ENCODE data around the gene CYP26C1.

DNA sequence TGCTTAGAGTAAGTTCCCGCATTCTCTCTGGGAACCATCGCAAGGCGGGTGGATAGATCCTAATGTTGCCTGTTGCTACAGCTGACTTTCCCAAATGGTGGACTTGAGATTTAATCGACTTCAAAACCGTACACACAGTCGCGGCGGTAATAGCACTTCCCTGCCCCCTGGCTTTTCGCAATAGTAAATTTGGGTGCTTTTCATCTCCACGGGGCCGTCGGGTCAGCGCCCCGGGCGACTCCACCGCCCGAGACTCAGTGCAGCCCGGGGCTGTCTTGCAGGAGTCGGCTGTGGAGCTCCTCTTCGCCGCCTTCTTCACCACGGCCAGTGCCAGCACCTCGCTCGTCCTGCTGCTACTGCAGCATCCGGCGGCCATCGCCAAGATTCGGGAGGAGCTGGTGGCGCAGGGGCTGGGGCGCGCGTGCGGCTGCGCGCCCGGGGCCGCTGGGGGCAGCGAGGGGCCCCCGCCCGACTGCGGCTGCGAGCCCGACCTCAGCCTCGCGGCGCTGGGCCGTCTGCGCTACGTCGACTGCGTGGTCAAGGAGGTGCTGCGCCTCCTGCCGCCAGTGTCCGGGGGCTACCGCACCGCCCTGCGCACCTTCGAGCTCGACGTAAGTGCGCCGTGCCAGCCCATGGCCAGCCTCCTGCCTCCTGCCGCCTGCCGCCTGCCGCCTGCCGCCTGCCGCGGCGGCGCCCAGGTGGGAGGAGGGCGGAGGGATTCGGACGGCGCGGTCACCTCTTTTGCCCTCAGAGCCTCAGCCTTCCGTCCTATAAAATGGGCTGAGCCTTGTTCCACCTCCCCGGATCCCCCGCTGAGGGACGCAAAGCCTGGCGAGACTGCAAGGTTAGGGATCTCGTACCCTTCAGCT is 5.3 kb downstream of the CYP26C1 start:
- TF ChIP-seq, protein P1, sequence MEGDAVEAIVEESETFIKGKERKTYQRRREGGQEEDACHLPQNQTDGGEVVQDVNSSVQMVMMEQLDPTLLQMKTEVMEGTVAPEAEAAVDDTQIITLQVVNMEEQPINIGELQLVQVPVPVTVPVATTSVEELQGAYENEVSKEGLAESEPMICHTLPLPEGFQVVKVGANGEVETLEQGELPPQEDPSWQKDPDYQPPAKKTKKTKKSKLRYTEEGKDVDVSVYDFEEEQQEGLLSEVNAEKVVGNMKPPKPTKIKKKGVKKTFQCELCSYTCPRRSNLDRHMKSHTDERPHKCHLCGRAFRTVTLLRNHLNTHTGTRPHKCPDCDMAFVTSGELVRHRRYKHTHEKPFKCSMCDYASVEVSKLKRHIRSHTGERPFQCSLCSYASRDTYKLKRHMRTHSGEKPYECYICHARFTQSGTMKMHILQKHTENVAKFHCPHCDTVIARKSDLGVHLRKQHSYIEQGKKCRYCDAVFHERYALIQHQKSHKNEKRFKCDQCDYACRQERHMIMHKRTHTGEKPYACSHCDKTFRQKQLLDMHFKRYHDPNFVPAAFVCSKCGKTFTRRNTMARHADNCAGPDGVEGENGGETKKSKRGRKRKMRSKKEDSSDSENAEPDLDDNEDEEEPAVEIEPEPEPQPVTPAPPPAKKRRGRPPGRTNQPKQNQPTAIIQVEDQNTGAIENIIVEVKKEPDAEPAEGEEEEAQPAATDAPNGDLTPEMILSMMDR (conservative IDR thresholded peaks at IDR 0.05; ENCODE audit: low read length), result no peak
- TF ChIP-seq EZH2phosphoT487 (IDR thresholded peaks at IDR 0.05; ENCODE audit: borderline replicate concordance), result no peak

Measured in Loucy (cell line).